Measurements from ENCODE around the gene ARSD. TPM values are rescaled to one million over a fixed set of nuclear protein-coding genes. Genes with fewer than 3 reads are reported as not detected.
"Not testable (repeated sequence)": the region's sequence is repeated elsewhere in the genome, so short reads cannot be mapped to it uniquely, and the experiment has no call there.

Gene ARSD
- total RNA-seq, 1 experiment from 2014 or later = not detected

GRCh38 chrX:2926664-2927275 is 2.4 kb downstream of the ARSD start:
- no peak overlapping the region for H3K27ac ChIP-seq (ENCODE audit: low read length)
- H3K4me3 ChIP-seq (ENCODE audit: low read length) = no peak overlapping the region
- H3K4me1 ChIP-seq (ENCODE audit: low read length) = no peaks in the 10 kb centered on the region
- H3K4me2 ChIP-seq (ENCODE audit: low read depth, low read length, poor library complexity, severe bottlenecking) = no peak overlapping the region
- no peak overlapping the region for H2AFZ ChIP-seq (ENCODE audit: low read length)
- H3K9me3 ChIP-seq (ENCODE audit: low read length) = no peaks in the 10 kb centered on the region
- H4K20me1 ChIP-seq (ENCODE audit: insufficient read depth, low read depth, low read length) = no peaks in the 10 kb centered on the region
- no peak for DNase-seq
- H3K27me3 ChIP-seq (ENCODE audit: low read length) = no peaks in the 10 kb centered on the region
- H3K9me2 ChIP-seq (replicated peaks; ENCODE audit: insufficient read depth, low read length) = no peaks in the 10 kb centered on the region
- H3K9ac ChIP-seq (ENCODE audit: low read length) = no peak overlapping the region
- no peaks in the 10 kb centered on the region for H3K79me2 ChIP-seq (ENCODE audit: low read length)
- H3K36me3 ChIP-seq (ENCODE audit: insufficient read depth, low read length) = no peaks in the 10 kb centered on the region

- H3K27ac ChIP-seq (ENCODE audit: low read length); DNase-seq; H3K79me2 ChIP-seq (ENCODE audit: low read length); H3K27me3 ChIP-seq (ENCODE audit: low read length); H3K4me2 ChIP-seq (ENCODE audit: low read depth, low read length, poor library complexity, severe bottlenecking); H3K9me2 ChIP-seq (replicated peaks; ENCODE audit: insufficient read depth, low read length); H3K36me3 ChIP-seq (ENCODE audit: insufficient read depth, low read length); H3K9ac ChIP-seq (ENCODE audit: low read length); H3K9me3 ChIP-seq (ENCODE audit: low read length); H4K20me1 ChIP-seq (ENCODE audit: insufficient read depth, low read depth, low read length); H3K4me3 ChIP-seq (ENCODE audit: low read length); H2AFZ ChIP-seq (ENCODE audit: low read length); H3K4me1 ChIP-seq (ENCODE audit: low read length): not testable (repeated sequence)
Measured at GRCh38 chrX:2926255-2926654, 2.9 kb downstream of the ARSD start.

DNA sequence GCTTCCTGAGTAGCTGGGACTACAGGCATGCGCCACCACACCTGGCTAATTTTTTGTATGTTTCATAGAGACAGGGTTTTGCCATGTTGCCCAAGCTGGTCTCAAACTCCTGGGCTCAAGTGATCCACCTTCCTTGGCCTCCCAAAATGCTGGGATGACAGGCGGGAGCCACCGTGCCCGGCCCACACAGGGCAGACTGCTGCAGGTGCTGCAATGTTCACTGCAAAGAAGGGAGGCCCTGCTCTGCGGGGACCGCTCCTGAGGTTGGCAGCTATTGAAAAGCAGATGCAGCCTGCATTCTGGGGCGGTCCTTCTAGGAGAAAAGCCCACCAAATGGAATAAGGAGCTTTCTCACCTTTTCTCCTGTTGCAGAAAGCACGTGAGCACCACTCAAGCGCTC is 5.0 kb downstream of the ARSD start:
- no peak for DNase-seq
- no peak overlapping the region for H3K4me2 ChIP-seq (ENCODE audit: low read depth, low read length, poor library complexity, severe bottlenecking)

GRCh38 chrX:2921750-2922149 is 7.4 kb downstream of the ARSD start:
- H3K4me2 ChIP-seq (ENCODE audit: low read depth, low read length, poor library complexity, severe bottlenecking) = no peak overlapping the region
- DNase-seq = no peak
- H3K27me3 ChIP-seq (ENCODE audit: low read length) = no peaks in the 10 kb centered on the region

More for the DNA sequence above, 5.0 kb downstream of the ARSD start:
- Histone ChIP-seq H3K27ac (ENCODE audit: low read length) (no peak overlapping the region), H3K4me1 (ENCODE audit: low read length) (no peaks in the 10 kb centered on the region), H2AFZ (ENCODE audit: low read length) (no peak overlapping the region), H3K4me3 (ENCODE audit: low read length) (no peak overlapping the region), H3K9ac (ENCODE audit: low read length) (no peak overlapping the region), H4K20me1 (ENCODE audit: insufficient read depth, low read depth, low read length) (no peaks in the 10 kb centered on the region), H3K36me3 (ENCODE audit: insufficient read depth, low read length) (no peaks in the 10 kb centered on the region), H3K9me3 (ENCODE audit: low read length) (no peaks in the 10 kb centered on the region), H3K27me3 (ENCODE audit: low read length) (no peaks in the 10 kb centered on the region), H3K9me2 (replicated peaks; ENCODE audit: insufficient read depth, low read length) (no peaks in the 10 kb centered on the region), H3K79me2 (ENCODE audit: low read length) (no peaks in the 10 kb centered on the region)

GRCh38 chrX:2921193-2921592 is 7.9 kb downstream of the ARSD start:
- Histone ChIP-seq H4K20me1 (ENCODE audit: insufficient read depth, low read depth, low read length) (no peaks in the 10 kb centered on the region), H3K4me2 (ENCODE audit: low read depth, low read length, poor library complexity, severe bottlenecking) (no peak overlapping the region), H3K9me3 (ENCODE audit: low read length) (no peaks in the 10 kb centered on the region), H3K36me3 (ENCODE audit: insufficient read depth, low read length) (no peaks in the 10 kb centered on the region), H3K27ac (ENCODE audit: low read length) (no peak overlapping the region), H3K4me1 (ENCODE audit: low read length) (no peaks in the 10 kb centered on the region), H3K79me2 (ENCODE audit: low read length) (no peaks in the 10 kb centered on the region), H3K9ac (ENCODE audit: low read length) (no peak overlapping the region), H2AFZ (ENCODE audit: low read length) (no peak overlapping the region), H3K27me3 (ENCODE audit: low read length) (no peaks in the 10 kb centered on the region), H3K9me2 (replicated peaks; ENCODE audit: insufficient read depth, low read length) (no peaks in the 10 kb centered on the region), H3K4me3 (ENCODE audit: low read length) (no peak overlapping the region)
- DNase-seq = no peak

More at GRCh38 chrX:2921750-2922149, 7.4 kb downstream of the ARSD start:
- no peaks in the 10 kb centered on the region for H3K4me1 ChIP-seq (ENCODE audit: low read length)
- no peak overlapping the region for H2AFZ ChIP-seq (ENCODE audit: low read length)
- H3K79me2 ChIP-seq (ENCODE audit: low read length) = no peaks in the 10 kb centered on the region
- no peaks in the 10 kb centered on the region for H3K36me3 ChIP-seq (ENCODE audit: insufficient read depth, low read length)
- H4K20me1 ChIP-seq (ENCODE audit: insufficient read depth, low read depth, low read length) = no peaks in the 10 kb centered on the region
- no peaks in the 10 kb centered on the region for H3K9me3 ChIP-seq (ENCODE audit: low read length)
- H3K9ac ChIP-seq (ENCODE audit: low read length) = no peak overlapping the region
- H3K4me3 ChIP-seq (ENCODE audit: low read length) = no peak overlapping the region
- H3K27ac ChIP-seq (ENCODE audit: low read length) = no peak overlapping the region
- no peaks in the 10 kb centered on the region for H3K9me2 ChIP-seq (replicated peaks; ENCODE audit: insufficient read depth, low read length)

DNA sequence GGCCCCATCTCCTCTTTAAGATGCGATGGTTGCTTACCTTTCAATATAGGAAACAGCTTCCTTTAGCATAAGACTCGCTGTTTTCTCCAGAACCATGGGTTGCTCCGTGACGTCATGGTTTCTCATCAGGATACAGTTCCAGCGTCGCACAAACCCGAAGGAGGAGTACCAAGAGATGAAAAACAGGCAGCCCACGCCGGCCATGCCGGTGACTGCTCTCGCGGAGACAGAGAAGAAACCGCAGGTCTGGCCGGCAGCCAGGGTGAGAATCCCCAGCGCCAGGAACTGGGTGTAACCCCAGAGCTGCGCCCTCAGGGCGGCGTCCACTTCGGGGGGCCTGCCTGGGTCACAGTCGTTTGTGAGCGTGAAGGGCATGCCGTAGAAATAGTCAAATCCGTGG is 11.4 kb downstream of the ARSD start:
- H3K27ac ChIP-seq (ENCODE audit: low read length) = no peak overlapping the region
- H3K4me2 ChIP-seq (ENCODE audit: low read depth, low read length, poor library complexity, severe bottlenecking) = no peak overlapping the region
- H4K20me1 ChIP-seq (ENCODE audit: insufficient read depth, low read depth, low read length) = no peaks in the 10 kb centered on the region
- no peaks in the 10 kb centered on the region for H3K36me3 ChIP-seq (ENCODE audit: insufficient read depth, low read length)
- no peak overlapping the region for H3K4me3 ChIP-seq (ENCODE audit: low read length)
- no peaks in the 10 kb centered on the region for H3K27me3 ChIP-seq (ENCODE audit: low read length)
- DNase-seq = no peak
- H3K9me3 ChIP-seq (ENCODE audit: low read length) = no peaks in the 10 kb centered on the region
- H2AFZ ChIP-seq (ENCODE audit: low read length) = no peak overlapping the region
- no peaks in the 10 kb centered on the region for H3K4me1 ChIP-seq (ENCODE audit: low read length)
- no peaks in the 10 kb centered on the region for H3K9me2 ChIP-seq (replicated peaks; ENCODE audit: insufficient read depth, low read length)
- H3K79me2 ChIP-seq (ENCODE audit: low read length) = no peaks in the 10 kb centered on the region
- no peak overlapping the region for H3K9ac ChIP-seq (ENCODE audit: low read length)

- Histone ChIP-seq H3K4me1 (ENCODE audit: low read length) (no peaks in the 10 kb centered on the region), H3K79me2 (ENCODE audit: low read length) (no peaks in the 10 kb centered on the region), H3K4me2 (ENCODE audit: low read depth, low read length, poor library complexity, severe bottlenecking) (no peak overlapping the region), H3K9me3 (ENCODE audit: low read length) (no peaks in the 10 kb centered on the region), H2AFZ (ENCODE audit: low read length) (no peak overlapping the region), H3K9ac (ENCODE audit: low read length) (no peak overlapping the region), H3K4me3 (ENCODE audit: low read length) (no peak overlapping the region), H3K27ac (ENCODE audit: low read length) (no peak overlapping the region), H3K36me3 (ENCODE audit: insufficient read depth, low read length) (no peaks in the 10 kb centered on the region), H4K20me1 (ENCODE audit: insufficient read depth, low read depth, low read length) (no peaks in the 10 kb centered on the region), H3K9me2 (replicated peaks; ENCODE audit: insufficient read depth, low read length) (no peaks in the 10 kb centered on the region), H3K27me3 (ENCODE audit: low read length) (no peaks in the 10 kb centered on the region)
- peak; percentile 49 for DNase-seq
Measured at GRCh38 chrX:2913118-2913517, 16.0 kb downstream of the ARSD start.

DNA sequence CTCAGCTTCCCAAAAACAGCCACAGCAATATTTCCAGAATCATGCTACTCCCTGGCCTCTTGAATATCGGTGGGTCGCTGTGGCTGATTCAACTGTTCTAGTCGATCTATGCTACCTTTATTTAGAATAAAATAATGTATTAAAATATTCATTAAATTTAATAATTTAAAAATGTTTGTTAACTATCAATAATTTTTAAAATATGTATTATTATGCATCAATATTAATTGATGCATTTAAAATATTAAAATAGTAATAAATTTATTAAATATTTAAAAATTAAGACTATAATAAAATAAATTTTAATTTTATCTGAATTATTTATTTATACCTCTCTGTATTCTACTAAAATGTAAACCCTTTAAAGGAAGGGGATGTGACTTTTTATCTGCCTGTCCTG is 19.0 kb downstream of the ARSD start:
- Histone ChIP-seq H3K9ac (ENCODE audit: low read length) (no peak overlapping the region), H3K27me3 (ENCODE audit: low read length) (no peaks in the 10 kb centered on the region), H4K20me1 (ENCODE audit: insufficient read depth, low read depth, low read length) (no peaks in the 10 kb centered on the region), H3K4me2 (ENCODE audit: low read depth, low read length, poor library complexity, severe bottlenecking) (no peak overlapping the region), H3K36me3 (ENCODE audit: insufficient read depth, low read length) (no peaks in the 10 kb centered on the region), H3K27ac (ENCODE audit: low read length) (no peak overlapping the region), H3K79me2 (ENCODE audit: low read length) (no peaks in the 10 kb centered on the region), H3K4me3 (ENCODE audit: low read length) (no peak overlapping the region), H3K4me1 (ENCODE audit: low read length) (no peaks in the 10 kb centered on the region), H2AFZ (ENCODE audit: low read length) (no peak overlapping the region), H3K9me3 (ENCODE audit: low read length) (no peaks in the 10 kb centered on the region), H3K9me2 (replicated peaks; ENCODE audit: insufficient read depth, low read length) (no peaks in the 10 kb centered on the region)
- no peak for DNase-seq

All from Karpas-422 (cell line).